K562 (cell line): ENCODE measurements around the gene ACSL6. TPM values are rescaled to one million over a fixed set of nuclear protein-coding genes. Genes with fewer than 3 reads are reported as not detected.

ENCODE experiments used
- ATAC-seq: fragments of 200-7000 bp; cut with Tn5 transposase; 3 replicates; pipeline ENCODE4 v1.9.1; 2020; ENCODE audit warnings: moderate library complexity
- BruUV-seq: library from RNA; stranded (reverse); fragments of 400-500 nt; replicated peaks from 2 replicates; lab custom pipeline; 2021; lab: Mats Ljungman, UMichigan
- CTCF ChIA-PET: fragments of 300-600 bp; formaldehyde crosslinking; extraction: SDS; loops from one replicate; lab custom pipeline; 2021; ENCODE audit warnings: low intra/inter-chr PET ratio; lab: Yijun Ruan, JAX
- POLR2A ChIA-PET: fragments of 300-600, 350-650 bp; sonication (Branson Sonifier 250); formaldehyde crosslinking; extraction: SDS; loops from one replicate; lab custom pipeline; 2021; ENCODE audit warnings: antibody characterized with exemption, inconsistent platforms; lab: Yijun Ruan, JAX
- DNase-seq, 4 experiments: peaks; one replicate each; pipeline versions ENCODE4 v3.0.0 to v3.0.0-alpha.2; 2011 to 2018; ENCODE audit warnings: low spot score in 3 of 4, mixed read lengths in 3 of 4; ENCODE audit errors: extremely low read depth in 1 of 4
- FAIRE-seq: peaks from 2 replicates; lab custom pipeline; 2011; peaks lifted over from hg19 to GRCh38; lab: Jason Lieb, UNC
- H2AFZ ChIP-seq: 2 replicates; pipeline ENCODE4 v1.6.0; 2011; ENCODE audit warnings: low read depth, low read length, control low read depth, inconsistent platforms
- H3K27ac ChIP-seq: fragments of 200-600 bp; 3 replicates; pipeline ENCODE4 v1.8.0; 2011; ENCODE audit warnings: low read depth, mild to moderate bottlenecking, control low read depth, inconsistent platforms, low read length, moderate library complexity, mixed read lengths; ENCODE audit errors: extremely low read depth
- H3K27me3 ChIP-seq, 2 experiments: fragments of 300-600 bp in 1 of 2; 2 replicates in 1 of 2; 3 replicates in 1 of 2; pipeline versions ENCODE4 v1.6.0 to v1.8.0; 2011; ENCODE audit warnings: inconsistent platforms in 2 of 2, low read length in 2 of 2, mild to moderate bottlenecking in 1 of 2, mixed read lengths in 1 of 2, moderate library complexity in 1 of 2; ENCODE audit not compliant: control insufficient read depth in 2 of 2, insufficient read depth in 2 of 2
- H3K36me3 ChIP-seq: fragments of 300-600 bp; 3 replicates; pipeline ENCODE4 v1.8.0; 2011; ENCODE audit warnings: mild to moderate bottlenecking, low read length, inconsistent platforms; ENCODE audit not compliant: control insufficient read depth, insufficient read depth
- H3K4me1 ChIP-seq, 2 experiments: fragments of 200-600 bp in 1 of 2; replicated peaks in 1 of 2; 2 replicates in 1 of 2; 3 replicates in 1 of 2; pipeline versions ENCODE4 v1.5.1 to v1.8.0; 2011; ENCODE audit warnings: inconsistent platforms in 2 of 2, low read length in 2 of 2, mild to moderate bottlenecking in 1 of 2, mixed read lengths in 1 of 2, moderate library complexity in 1 of 2; ENCODE audit not compliant: control insufficient read depth in 2 of 2, insufficient read depth in 2 of 2
- H3K4me2 ChIP-seq: 2 replicates; pipeline ENCODE4 v1.6.1; 2011; ENCODE audit warnings: low read length, control low read depth, inconsistent platforms, mixed read lengths; ENCODE audit not compliant: insufficient read depth
- H3K4me3 ChIP-seq: fragments of 200-600 bp; sonication (generic), shearing (Covaris generic); 2 replicates; pipeline ENCODE4 v1.5.1; 2016; ENCODE audit warnings: control low read depth, inconsistent platforms
- H3K79me2 ChIP-seq: fragments of 200-600 bp; 3 replicates; pipeline ENCODE4 v1.8.0; 2011; ENCODE audit warnings: low read length, inconsistent platforms; ENCODE audit not compliant: control insufficient read depth, insufficient read depth
- H3K9ac ChIP-seq, 2 experiments: 2 replicates each; pipeline versions ENCODE4 v1.6.0 to v1.6.1; 2011; ENCODE audit warnings: low read depth in 2 of 2, low read length in 2 of 2, control low read depth in 1 of 2, inconsistent platforms in 1 of 2, mild to moderate bottlenecking in 1 of 2, mixed read lengths in 1 of 2; ENCODE audit not compliant: insufficient read depth in 1 of 2
- H3K9me1 ChIP-seq: one replicate; pipeline ENCODE4 v1.6.0; 2011; ENCODE audit warnings: inconsistent platforms, mild to moderate bottlenecking, low read length, moderate library complexity; ENCODE audit not compliant: control insufficient read depth, insufficient read depth
- H3K9me3 ChIP-seq: replicated peaks from 2 replicates; pipeline ENCODE4 v1.5.1; 2011; ENCODE audit warnings: low read depth, low read length, inconsistent platforms; ENCODE audit not compliant: control insufficient read depth, insufficient read depth
- H4K20me1 ChIP-seq: replicated peaks from 2 replicates; pipeline ENCODE4 v1.6.1; 2011; ENCODE audit warnings: low read length, inconsistent platforms, mixed read lengths; ENCODE audit not compliant: control insufficient read depth, insufficient read depth
- CBX8 ChIP-seq: fragments of 200-600 bp; sonication (generic); IDR thresholded peaks from 2 replicates; pipeline ENCODE4 v1.6.1; 2012; ENCODE audit warnings: borderline replicate concordance, mixed run types, low read depth, mild to moderate bottlenecking, moderate library complexity, mixed read lengths, low read length, control low read depth, inconsistent platforms; ENCODE audit not compliant: poor library complexity, severe bottlenecking; ENCODE audit errors: extremely low read depth
- CCAR2 ChIP-seq: fragments of 200-400 bp; formaldehyde crosslinking; IDR thresholded peaks from 2 replicates; pipeline ENCODE4 v1.6.1; 2017; ENCODE audit warnings: mild to moderate bottlenecking, low read depth, low read length
- CXXC5 ChIP-seq: fragments of 250-450 bp; sonication (Bioruptor Pico); IDR thresholded peaks from 2 replicates; pipeline ENCODE4 v1.8.0; 2022; ENCODE audit warnings: inconsistent platforms, mild to moderate bottlenecking, moderate library complexity
- E2F3 ChIP-seq: fragments of 250-450 bp; sonication (Bioruptor Pico); IDR thresholded peaks from 2 replicates; pipeline ENCODE4 v1.4.0; 2020; ENCODE audit warnings: mild to moderate bottlenecking
- MAFF ChIP-seq: IDR thresholded peaks from 2 replicates; pipeline ENCODE4 v1.6.1; 2012; ENCODE audit warnings: low read length, improper control_type of control experiment
- PHF20 ChIP-seq: fragments of 450-650 bp; IDR thresholded peaks from 2 replicates; pipeline ENCODE4 v1.6.1; 2018; ENCODE audit not compliant: partially characterized antibody
- RUNX1 ChIP-seq: sonication (generic); IDR thresholded peaks from 2 replicates; pipeline ENCODE4 v1.6.1; 2016; ENCODE audit warnings: antibody characterized with exemption, low read depth
- SAFB2 ChIP-seq: fragments of 200-400 bp; formaldehyde crosslinking; IDR thresholded peaks from 2 replicates; pipeline ENCODE4 v1.6.1; 2018; ENCODE audit warnings: borderline replicate concordance, low read length, low read depth, moderate library complexity; ENCODE audit not compliant: severe bottlenecking
- TCFL5 ChIP-seq: fragments of 250-450 bp; sonication (Bioruptor Pico); conservative IDR thresholded peaks from 2 replicates; pipeline ENCODE4 v1.6.1; 2021; ENCODE audit warnings: mild to moderate bottlenecking, moderate library complexity, matching md5 sums
- XRCC3 ChIP-seq: fragments of 450-650 bp; IDR thresholded peaks from 2 replicates; pipeline ENCODE4 v1.6.1; 2017; ENCODE audit warnings: mild to moderate bottlenecking, moderate library complexity
- WGBS: fragments of 100-300 bp; shearing (Covaris generic); methylation state at CpG from one replicate; pipeline ENCODE4 v1.1.6; 2016; ENCODE audit warnings: low coverage, mixed read lengths; ENCODE audit not compliant: insufficient coverage; ENCODE audit errors: missing lambda C conversion rate; 5-methylcytosine and 5-hydroxymethylcytosine counted together
- in situ Hi-C: fragments of 300-500 bp; cut with MboI; formaldehyde crosslinking; loops from 4 replicates; pipeline ENCODE4 v1.15.0; 2018; ENCODE audit warnings: inconsistent platforms, mixed read lengths
- intact Hi-C: fragments of 100-400 bp; cut with micrococcal nuclease; formaldehyde crosslinking; loops from 2 replicates; pipeline ENCODE4 v1.14.2; 2022
- polyA plus RNA-seq, 8 experiments: library from polyadenylated mRNA; depleted of rRNA in 4 of 8; stranded (reverse) in 5 of 8; unstranded in 3 of 8; fragments of >200 nt; fragmentation: Nextera tagmentation in 2 of 8; fragmentation: Illumina TruSeq in 1 of 8; extraction: Ambion mirVana in 2 of 8; extraction: Trizol in 1 of 8; gene quantifications; 2 replicates each; pipeline versions ENCODE4 v1.2.1 to v1.2.3, GENCODE V29; 2011 to 2014; ENCODE audit warnings: inconsistent platforms in 1 of 8, missing spikeins in 1 of 8
- total RNA-seq, 7 experiments: library from RNA; depleted of rRNA in 6 of 7; stranded (reverse); fragments of >200 nt in 6 of 7; fragmentation: Illumina TruSeq in 2 of 7; extraction: Trizol in 2 of 7; gene quantifications; 2 replicates each; pipeline versions ENCODE4 v1.2.1 to v1.2.3, GENCODE V29; 2011 to 2021; ENCODE audit warnings: low replicate concordance in 1 of 7
- TF ChIP-seq, protein P1 (sequence below): sonication (generic); formaldehyde crosslinking; IDR thresholded peaks from 2 replicates; pipeline ENCODE4 v1.8.1; 2023; ENCODE audit warnings: mild to moderate bottlenecking, missing genetic modification reagents

Gene ACSL6
- total and polyA plus RNA-seq, 9 of the 15 experiments (the other 6 are each of a cell fraction or from before 2014, with no cell fraction given): 0.50 to 1.5 (median 0.69) TPM

- BruUV-seq: no TSS peak
- Histone ChIP-seq H4K20me1 (no peaks in the 10 kb centered on the region), H3K27me3 (peaks cover 0 to 5% of the 10 kb centered on the region in 2 experiments; a peak in 1 of 5 replicates), H3K9me3 (no peaks in the 10 kb centered on the region), H3K4me2 (no peak overlapping the region), H3K4me1 (peaks cover 2 to 6% of the 10 kb centered on the region in 2 experiments; a peak in 4 of 5 replicates), H3K9ac (no peak overlapping the region; a peak in 1 of 4 replicates), H3K79me2 (no peaks in the 10 kb centered on the region), H3K9me1 (no peaks in the 10 kb centered on the region), H3K4me3 (no peak overlapping the region), H3K27ac (no peak overlapping the region), H3K36me3 (no peaks in the 10 kb centered on the region), H2AFZ (no peak overlapping the region)
- ChIA-PET CTCF (interaction anchor here (0.7 kb wide), 1 partner anchor 21 kb away, joined by 3 read pairs; no protein-coding TSS in a partner anchor), POLR2A (no interaction called here)
- intact Hi-C loops: no loop called here
- no peak for FAIRE-seq
- no peak for TF ChIP-seq SAFB2
- TF ChIP-seq TCFL5 (CRISPR knock-in tag): no peak
- WGBS: 63% methylated on average over 6 of the region's 6 CpGs
- in situ Hi-C loops: no loop called here
- ATAC-seq: no peak
- no peak for DNase-seq
Observed at GRCh38 chr5:131988601-131989000, 22.9 kb downstream of the ACSL6 start.

GRCh38 chr5:131987251-131987650 is 24.2 kb downstream of the ACSL6 start:
- POLR2A ChIA-PET: interaction anchor here (0.6 to 1.1 kb wide), 2 partner anchors 9 to 185 kb away, joined by 3 read pairs; no protein-coding TSS in a partner anchor
- intact Hi-C loops (no loop called here), in situ Hi-C loops (no loop called here)
- 27% methylated on average over 3 of the region's 3 CpGs for WGBS
- H4K20me1 ChIP-seq: no peaks in the 10 kb centered on the region
- FAIRE-seq (no peak), ATAC-seq (no peak), DNase-seq (no peak)
- H3K4me2 ChIP-seq: no peak overlapping the region
- H2AFZ ChIP-seq: no peak overlapping the region
- no peaks in the 10 kb centered on the region for H3K9me1 ChIP-seq
- H3K9ac ChIP-seq: no peak overlapping the region
- BruUV-seq: no TSS peak
- no peaks in the 10 kb centered on the region for H3K79me2 ChIP-seq
- no peak overlapping the region for H3K27ac ChIP-seq
- H3K4me1 ChIP-seq: peaks cover 0 to 3% of the 10 kb centered on the region in 2 experiments; a peak in 3 of 5 replicates
- no peak overlapping the region for H3K4me3 ChIP-seq
- H3K36me3 ChIP-seq: no peaks in the 10 kb centered on the region
- H3K27me3 ChIP-seq: peaks cover 0 to 9% of the 10 kb centered on the region in 2 experiments; a peak in 1 of 5 replicates
- no peaks in the 10 kb centered on the region for H3K9me3 ChIP-seq
- CTCF ChIA-PET: no interaction called here
- TF ChIP-seq PHF20 (no peak), XRCC3 (no peak), CXXC5 (CRISPR knock-in tag) (no peak), CBX8 (no peak), E2F3 (CRISPR knock-in tag) (no peak), RUNX1 (no peak), MAFF (no peak), CCAR2 (no peak)
- TF ChIP-seq, protein P1, sequence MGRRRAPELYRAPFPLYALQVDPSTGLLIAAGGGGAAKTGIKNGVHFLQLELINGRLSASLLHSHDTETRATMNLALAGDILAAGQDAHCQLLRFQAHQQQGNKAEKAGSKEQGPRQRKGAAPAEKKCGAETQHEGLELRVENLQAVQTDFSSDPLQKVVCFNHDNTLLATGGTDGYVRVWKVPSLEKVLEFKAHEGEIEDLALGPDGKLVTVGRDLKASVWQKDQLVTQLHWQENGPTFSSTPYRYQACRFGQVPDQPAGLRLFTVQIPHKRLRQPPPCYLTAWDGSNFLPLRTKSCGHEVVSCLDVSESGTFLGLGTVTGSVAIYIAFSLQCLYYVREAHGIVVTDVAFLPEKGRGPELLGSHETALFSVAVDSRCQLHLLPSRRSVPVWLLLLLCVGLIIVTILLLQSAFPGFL (CRISPR knock-in tag): no peak
